Fibroblast of villous mesenchyme (primary cell): ENCODE measurements around the gene CD69. TPM values are rescaled to one million over a fixed set of nuclear protein-coding genes. Genes with fewer than 3 reads are reported as not detected.

Experiments used
- DNase-seq: peaks from one replicate; pipeline ENCODE4 v3.0.0-alpha.2; 2010; ENCODE audit warnings: low read depth
- H3K4me3 ChIP-seq: 2 replicates; pipeline ENCODE4 v1.5.1; 2011; ENCODE audit warnings: low read depth, mild to moderate bottlenecking, low read length
- CTCF ChIP-seq: IDR thresholded peaks from 2 replicates; pipeline ENCODE4 v1.5.1; 2012; ENCODE audit warnings: low read depth, mild to moderate bottlenecking, low read length; ENCODE audit not compliant: insufficient read depth
- total RNA-seq: library from RNA; depleted of rRNA; stranded (reverse); fragments of >200 nt; gene quantifications from 2 replicates; pipeline ENCODE4 v1.2.3, GENCODE V29; 2012

CD69 gene
- not detected in 2 replicates for total RNA-seq

DNA sequence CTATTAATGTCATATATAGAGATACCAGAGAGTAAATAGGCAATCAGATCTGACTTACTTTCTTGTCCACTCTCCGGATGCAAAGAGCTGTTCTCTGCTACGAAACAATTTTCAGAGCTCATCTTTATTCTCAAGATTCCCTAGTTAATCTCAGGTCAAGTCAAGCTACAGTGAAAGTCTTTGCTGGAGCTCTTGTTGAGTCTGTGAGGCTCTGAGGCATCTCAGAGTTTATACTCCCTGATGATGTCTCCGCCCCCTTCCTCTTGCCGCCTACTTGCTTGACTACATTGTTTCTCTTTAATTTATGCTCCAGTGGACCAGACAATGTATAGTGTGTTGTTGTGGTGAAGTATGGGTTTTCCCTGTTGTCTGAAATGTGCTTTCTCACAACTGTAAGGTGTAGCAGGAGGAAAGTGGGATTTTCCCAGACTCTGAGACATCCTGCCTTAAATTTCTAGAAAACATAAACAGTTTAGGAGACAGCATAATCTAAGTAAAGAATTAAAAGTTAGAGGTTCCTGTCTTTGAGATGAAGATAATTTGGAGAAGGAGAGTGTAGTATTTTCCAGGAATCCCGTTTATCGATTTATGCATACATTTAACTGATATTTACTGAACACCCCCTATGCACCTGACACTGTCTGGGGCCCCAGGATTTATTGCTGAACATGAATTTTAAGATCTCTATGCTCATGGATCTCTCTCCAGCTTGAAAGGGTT lies at the start of gene CD69:
CD69 (minus strand) TSS at position 203 of the 720 bp plus-strand sequence; CDS start at position 122, 81 bp downstream.
- H3K4me3 ChIP-seq, result no peak within 1 kb of the TSS
- DNase-seq, result no peak
- TF ChIP-seq CTCF, result no peak

GRCh38 chr12:9809866-9810265 lies 49.2 kb upstream of the CD69 start:
- no peak for TF ChIP-seq CTCF
- DNase-seq, result no peak
- no peak overlapping the region for H3K4me3 ChIP-seq

- H3K4me3 ChIP-seq, result no peak overlapping the region
- no peak for DNase-seq
- no peak for TF ChIP-seq CTCF
These were observed 48.6 kb upstream of the CD69 start for GRCh38 chr12:9809338-9809737.

DNA sequence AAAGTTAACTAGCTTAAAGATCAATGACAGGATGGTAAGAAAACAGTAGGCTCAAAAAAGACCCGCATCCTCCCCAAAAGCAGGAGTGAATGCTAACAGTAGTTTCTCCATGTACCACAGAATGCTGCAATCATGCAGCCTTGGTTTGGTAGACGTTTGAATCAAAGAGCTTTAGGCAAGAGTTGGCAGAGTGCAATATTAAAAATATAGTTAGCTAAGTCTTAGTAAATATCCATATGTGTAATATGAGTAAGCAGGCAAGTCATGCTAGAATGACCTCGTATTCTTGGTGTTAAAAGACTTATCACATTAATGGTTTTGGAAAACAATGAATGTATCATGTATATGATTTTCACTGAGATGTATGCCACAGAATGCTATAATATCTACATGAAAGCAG lies 47.8 kb upstream of the CD69 start:
- TF ChIP-seq CTCF, result no peak
- no peak overlapping the region for H3K4me3 ChIP-seq
- DNase-seq, result no peak

DNA sequence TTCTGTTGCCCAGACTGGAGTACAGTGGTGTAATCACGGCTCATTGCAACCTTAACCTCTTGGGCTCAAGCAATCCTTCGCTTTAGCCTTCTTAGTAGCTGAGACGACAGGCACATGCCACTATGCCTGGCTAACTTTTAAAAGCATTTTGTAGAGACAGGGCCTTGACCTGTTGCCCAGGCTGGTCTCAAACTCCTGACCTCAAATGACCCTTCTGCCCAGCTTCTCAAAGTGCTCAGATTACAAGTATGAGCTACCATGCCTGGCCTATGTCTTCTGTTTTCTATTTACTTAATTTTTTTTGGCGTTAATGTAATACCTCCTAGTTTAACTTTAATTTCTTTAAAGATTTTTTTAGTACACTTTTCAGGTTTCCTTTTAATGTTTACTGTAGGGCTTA lies 46.0 kb upstream of the CD69 start:
- DNase-seq, result no peak
- no peak for TF ChIP-seq CTCF

DNA sequence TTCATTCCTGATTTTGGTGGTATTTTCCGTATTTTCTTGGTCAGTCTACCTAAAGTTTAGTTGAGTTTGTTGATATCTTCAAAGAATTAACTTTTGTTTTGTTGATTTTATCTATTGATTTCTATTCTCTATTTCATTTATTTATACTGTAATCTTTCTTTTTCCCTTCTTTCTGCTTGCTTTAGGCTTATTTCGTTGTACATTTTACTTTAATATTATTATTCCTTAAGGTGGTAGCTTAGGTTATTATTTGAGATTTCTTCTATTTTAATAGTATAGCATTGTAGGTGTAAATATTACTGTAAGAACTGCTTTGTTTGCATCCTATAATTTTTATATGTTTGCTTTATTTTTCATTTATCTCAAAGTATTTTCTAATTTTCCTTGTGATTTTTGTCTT lies 45.2 kb upstream of the CD69 start:
- no peak overlapping the region for H3K4me3 ChIP-seq
- no peak for TF ChIP-seq CTCF
- no peak for DNase-seq

More for the DNA sequence above, 46.0 kb upstream of the CD69 start:
- H3K4me3 ChIP-seq, result no peak overlapping the region

DNA sequence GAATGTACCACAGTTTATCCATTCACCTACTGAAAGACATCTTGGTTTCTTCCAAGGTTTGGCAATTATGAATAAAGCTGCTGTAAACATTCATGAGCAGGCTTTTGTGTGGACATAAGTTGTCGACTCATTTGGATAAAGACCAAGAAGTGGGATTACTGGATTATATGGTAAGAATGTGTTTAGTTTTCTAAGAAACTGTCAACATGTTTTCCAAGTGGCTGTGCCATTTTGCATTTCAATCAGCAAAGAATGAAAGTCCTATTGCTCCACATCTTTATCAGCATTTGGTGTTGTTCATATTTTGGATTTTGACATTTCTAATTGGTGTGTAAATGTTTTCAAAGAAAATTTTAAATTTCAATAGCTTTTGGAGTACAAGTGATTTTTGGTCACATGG lies 39.3 kb upstream of the CD69 start:
- no peak overlapping the region for H3K4me3 ChIP-seq
- no peak for TF ChIP-seq CTCF
- no peak for DNase-seq
